Adipocyte (in vitro differentiated cells): ENCODE results near the gene ANKRD12.

ENCODE experiments used
- DNase-seq: peaks from one replicate; pipeline ENCODE4 v3.0.0-alpha.2; 2015; ENCODE audit warnings: low read depth
- H3K27me3 ChIP-seq: replicated peaks from 2 replicates; pipeline ENCODE4 v1.7.0; 2013; ENCODE audit warnings: mild to moderate bottlenecking, low read length, moderate library complexity; ENCODE audit not compliant: control insufficient read depth, insufficient read depth
- H3K36me3 ChIP-seq: 2 replicates; pipeline ENCODE4 v1.7.0; 2013; ENCODE audit warnings: low read length, mild to moderate bottlenecking, moderate library complexity; ENCODE audit not compliant: control insufficient read depth, insufficient read depth, severe bottlenecking
- H3K4me1 ChIP-seq: 2 replicates; pipeline ENCODE4 v1.7.0; 2013; ENCODE audit warnings: mild to moderate bottlenecking, low read length, moderate library complexity; ENCODE audit not compliant: control insufficient read depth, insufficient read depth
- H3K4me3 ChIP-seq: 2 replicates; pipeline ENCODE4 v1.7.0; 2013; ENCODE audit warnings: mild to moderate bottlenecking, low read length, moderate library complexity
- H3K9ac ChIP-seq: 2 replicates; pipeline ENCODE4 v1.7.0; 2013; ENCODE audit warnings: mild to moderate bottlenecking, low read length, moderate library complexity
- H3K9me3 ChIP-seq: 2 replicates; pipeline ENCODE4 v1.7.0; 2013; ENCODE audit warnings: mild to moderate bottlenecking, low read length, moderate library complexity; ENCODE audit not compliant: control insufficient read depth

ANKRD12 gene

GRCh38 chr18:9333441-9334328 lies 197.1 kb downstream of the ANKRD12 start:
- H3K9me3 ChIP-seq, result peaks cover 3% of the 10 kb centered on the region
- peak overlapping the region; percentile 88 for H3K4me3 ChIP-seq
- no peak for DNase-seq
- peak overlapping the region; percentile 84 for H3K9ac ChIP-seq
- H3K27me3 ChIP-seq, result no peaks in the 10 kb centered on the region
- H3K36me3 ChIP-seq, result peaks cover 11% of the 10 kb centered on the region
- H3K4me1 ChIP-seq, result peaks cover 6% of the 10 kb centered on the region

GRCh38 chr18:9334329-9334972 lies 197.9 kb downstream of the ANKRD12 start, which contains the start of gene TWSG1:
TWSG1 (plus strand) TSS chr18:9334773; CDS start chr18:9337230, 2,457 bp downstream.
- Histone ChIP-seq H3K27me3 (no peaks in the 10 kb centered on the region), H3K9ac (peak within 1 kb of the TSS; percentile 90), H3K4me3 (peak within 1 kb of the TSS; percentile 97), H3K4me1 (peaks cover 6% of the 10 kb centered on the region), H3K36me3 (peaks cover 18% of the 10 kb centered on the region), H3K9me3 (no peaks in the 10 kb centered on the region)
- peak; percentile 98 for DNase-seq

- H3K4me3 ChIP-seq, result peak overlapping the region; percentile 97
- peaks cover 22% of the 10 kb centered on the region for H3K36me3 ChIP-seq
- H3K9me3 ChIP-seq, result no peaks in the 10 kb centered on the region
- DNase-seq, result peak; percentile 83
- no peaks in the 10 kb centered on the region for H3K27me3 ChIP-seq
- H3K4me1 ChIP-seq, result peaks cover 6% of the 10 kb centered on the region
- peak overlapping the region; percentile 90 for H3K9ac ChIP-seq
Measured at GRCh38 chr18:9334973-9335696, 198.6 kb downstream of the ANKRD12 start.
